Measurements from ENCODE around the gene DLX1.

- TF ChIP-seq CTCF (IDR thresholded peaks at IDR 0.05; ENCODE audit: control extremely low read depth in 1 of 3, insufficient read depth in 1 of 3, low read depth in 1 of 3, low read length in 3 of 3), result no peak
- no peak for TF ChIP-seq ZNF274 (IDR thresholded peaks at IDR 0.05; ENCODE audit: borderline replicate concordance, extremely low read depth, low read length)
- TF ChIP-seq EZH2 (IDR thresholded peaks at IDR 0.05; ENCODE audit: low read depth, low read length, severe bottlenecking), result no peak
- no peak for TF ChIP-seq CBX5 (IDR thresholded peaks at IDR 0.05; ENCODE audit: low read depth, low read length)
- no peak for TF ChIP-seq JUN (IDR thresholded peaks at IDR 0.05; ENCODE audit: low read depth, low read length)
These were observed 44.1 kb downstream of the DLX1 start for GRCh38 chr2:172129404-172129803.

Data from H1 (cell line).